Measurements from ENCODE around the gene APLP2. TPM values are rescaled to one million over a fixed set of nuclear protein-coding genes. Genes with fewer than 3 reads are reported as not detected.
"Not testable (repeated sequence)": the region's sequence is repeated elsewhere in the genome, so short reads cannot be mapped to it uniquely, and the experiment has no call there.

Gene APLP2

DNA sequence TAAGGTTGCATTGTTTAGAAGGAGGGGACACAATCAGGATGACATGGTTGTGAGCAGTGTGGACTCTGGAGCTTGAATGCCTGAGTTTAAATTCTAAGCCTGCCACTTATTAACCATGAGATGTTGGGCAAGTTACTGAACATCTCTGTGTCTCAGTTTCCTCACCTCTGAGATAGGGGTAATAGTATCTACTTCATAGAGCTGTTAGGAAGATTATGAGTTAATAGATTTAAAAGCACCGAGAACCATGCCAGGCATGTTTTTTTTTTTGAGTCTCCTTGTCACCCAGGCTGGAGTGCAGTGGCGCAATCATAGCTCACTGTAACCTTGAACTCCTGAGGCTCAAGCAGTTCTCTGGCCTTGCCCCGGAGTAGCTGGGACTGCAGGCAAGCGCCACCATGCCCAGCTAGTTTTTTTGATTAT, 123.2 kb downstream of the APLP2 start:
- WGBS (ENCODE audit: extremely low coverage, insufficient coverage, low lambda C conversion rate), result no CpG with 5 or more reads among the region's 4 CpGs
- no peaks in the 10 kb centered on the region for H3K36me3 ChIP-seq (ENCODE audit: control insufficient read depth, insufficient read depth, low read length)
- H3K4ac ChIP-seq (ENCODE audit: low read depth, low read length), result no peak overlapping the region
- H4K8ac ChIP-seq (ENCODE audit: low read depth, low read length), result no peak overlapping the region
- no peak overlapping the region for H3K4me2 ChIP-seq (ENCODE audit: low read length)
- no peak overlapping the region for H3K23ac ChIP-seq (ENCODE audit: low read length)
- H3K9ac ChIP-seq (ENCODE audit: low read length), result no peak overlapping the region
- H3K79me1 ChIP-seq (ENCODE audit: low read length), result no peaks in the 10 kb centered on the region
- no peak overlapping the region for H3K27ac ChIP-seq (ENCODE audit: low read depth, low read length)
- no peak overlapping the region for H3K56ac ChIP-seq (ENCODE audit: low read length)
- H3K27me3 ChIP-seq (ENCODE audit: insufficient read depth, low read length, poor library complexity), result no peaks in the 10 kb centered on the region
- no peak for DNase-seq
- H2AK5ac ChIP-seq (ENCODE audit: low read length), result no peak overlapping the region
- H2BK5ac ChIP-seq (ENCODE audit: low read length), result no peak overlapping the region
- no peak overlapping the region for H2BK15ac ChIP-seq (replicated peaks; ENCODE audit: low read depth)
- no peaks in the 10 kb centered on the region for H3K79me2 ChIP-seq (ENCODE audit: control insufficient read depth, insufficient read depth, low read length)
- no peaks in the 10 kb centered on the region for H3K4me1 ChIP-seq (ENCODE audit: control insufficient read depth, low read depth, low read length)
- no peak overlapping the region for H4K5ac ChIP-seq (ENCODE audit: low read length)
- no peak overlapping the region for H3K18ac ChIP-seq (ENCODE audit: low read length)
- no peak overlapping the region for H3K4me3 ChIP-seq (ENCODE audit: low read length)
- no peak overlapping the region for H2BK120ac ChIP-seq (ENCODE audit: low read depth, low read length)

- H3K9ac ChIP-seq (ENCODE audit: low read length); H3K4me3 ChIP-seq (ENCODE audit: low read length); H3K56ac ChIP-seq (ENCODE audit: low read length); H3K36me3 ChIP-seq (ENCODE audit: control insufficient read depth, insufficient read depth, low read length); H4K5ac ChIP-seq (ENCODE audit: low read length); H3K4me1 ChIP-seq (ENCODE audit: control insufficient read depth, low read depth, low read length); H3K18ac ChIP-seq (ENCODE audit: low read length); H3K79me2 ChIP-seq (ENCODE audit: control insufficient read depth, insufficient read depth, low read length); H3K79me1 ChIP-seq (ENCODE audit: low read length); H2AK5ac ChIP-seq (ENCODE audit: low read length); H3K4me2 ChIP-seq (ENCODE audit: low read length); H2BK15ac ChIP-seq (replicated peaks; ENCODE audit: low read depth); H3K27ac ChIP-seq (ENCODE audit: low read depth, low read length); H2BK5ac ChIP-seq (ENCODE audit: low read length); H3K23ac ChIP-seq (ENCODE audit: low read length); H4K8ac ChIP-seq (ENCODE audit: low read depth, low read length); H2BK120ac ChIP-seq (ENCODE audit: low read depth, low read length); H3K27me3 ChIP-seq (ENCODE audit: insufficient read depth, low read length, poor library complexity); DNase-seq; H3K4ac ChIP-seq (ENCODE audit: low read depth, low read length): not testable (repeated sequence)
- no CpG with 5 or more reads among the region's 14 CpGs for WGBS (ENCODE audit: extremely low coverage, insufficient coverage, low lambda C conversion rate)
These were observed 123.9 kb downstream of the APLP2 start for GRCh38 chr11:130193551-130193950.

Small RNA genes within 50 kb of the gene (small RNA-seq; reads per million reads assigned to genes)
- gene RF00015 (ENCODE audit: insufficient read depth) (not detected), gene RPL34P21 (ENCODE audit: insufficient read depth) (not detected)

Measured in mesendoderm (in vitro differentiated cells).